Measurements from ENCODE around the gene PRXL2A. TPM values are rescaled to one million over a fixed set of nuclear protein-coding genes. Genes with fewer than 3 reads are reported as not detected.

The PRXL2A gene
- total and polyA plus RNA-seq, 10 of the 15 experiments (the other 5 are each of a cell fraction or from before 2014, with no cell fraction given), result 2.8 to 15.6 (median 11.1) TPM

DNA sequence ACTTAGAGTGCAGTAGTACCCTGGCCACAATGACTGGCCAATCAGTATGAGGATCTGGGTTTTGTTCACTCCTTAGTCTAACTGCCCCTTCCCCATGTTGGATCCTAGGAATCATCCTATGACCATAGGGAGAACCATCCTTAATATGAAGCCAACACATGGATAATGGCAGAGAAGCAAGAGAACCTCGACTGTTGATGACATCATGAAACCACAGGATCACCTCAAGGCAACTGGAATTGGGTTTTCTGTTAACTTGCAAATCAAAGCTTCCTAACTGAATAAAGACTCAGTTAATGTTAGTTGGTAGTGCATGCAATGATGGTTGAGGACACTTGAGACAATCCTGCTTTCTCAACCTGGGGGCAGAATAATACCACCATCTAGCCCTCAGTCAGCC lies 3.3 kb upstream of the PRXL2A start:
- POLR2A ChIA-PET, result no interaction called here
- ATAC-seq (no peak), DNase-seq (ENCODE audit: low read depth, low spot score) (no peak), FAIRE-seq (no peak)
- Histone ChIP-seq H3K27me3 (replicated peaks in 1 of 2; ENCODE audit: control insufficient read depth in 2 of 2, insufficient read depth in 2 of 2, low read length in 1 of 2) (peaks cover 0 to 3% of the 10 kb centered on the region in 2 experiments; a peak in 2 of 4 replicates), H3K9me3 (replicated peaks; ENCODE audit: control insufficient read depth, insufficient read depth, low read length) (no peaks in the 10 kb centered on the region), H3K4me1 (ENCODE audit: control insufficient read depth, insufficient read depth, low read length) (no peaks in the 10 kb centered on the region; the same call in 1 of the 2 replicates), H2AFZ (ENCODE audit: control insufficient read depth, low read depth, low read length) (no peak overlapping the region), H3K27ac (ENCODE audit: control insufficient read depth, insufficient read depth) (no peak overlapping the region), H3K4me3 (no peak overlapping the region), H3K36me3 (ENCODE audit: control insufficient read depth in 2 of 2, insufficient read depth in 2 of 2, low read length in 1 of 2) (no peaks in the 10 kb centered on the region), H3K9ac (ENCODE audit: control insufficient read depth, insufficient read depth, low read length) (no peak overlapping the region), H3K4me2 (ENCODE audit: control insufficient read depth, insufficient read depth) (no peak overlapping the region), H3K79me2 (ENCODE audit: control insufficient read depth, insufficient read depth, low read length) (no peaks in the 10 kb centered on the region), H4K20me1 (ENCODE audit: control insufficient read depth, insufficient read depth) (no peaks in the 10 kb centered on the region)
- TF ChIP-seq MTA3 (IDR thresholded peaks at IDR 0.05; ENCODE audit: borderline replicate concordance, low read length) (no peak), SREBF1 (IDR thresholded peaks at IDR 0.05; ENCODE audit: low read length) (no peak), SPI1 (IDR thresholded peaks at IDR 0.05; ENCODE audit: borderline replicate concordance, insufficient read depth, low read depth, low read length) (no peak), POLR2A (IDR thresholded peaks at IDR 0.05; ENCODE audit: low read depth, low read length) (no peak), PML (IDR thresholded peaks at IDR 0.05; ENCODE audit: low read length) (no peak), BACH1 (IDR thresholded peaks at IDR 0.05; ENCODE audit: borderline replicate concordance) (no peak), TCF3 (IDR thresholded peaks at IDR 0.05; ENCODE audit: borderline replicate concordance, insufficient read depth, low read depth, low read length) (no peak), TAF1 (IDR thresholded peaks at IDR 0.05; ENCODE audit: borderline replicate concordance, low read depth, low read length) (no peak), CBFB (IDR thresholded peaks at IDR 0.05; ENCODE audit: low read depth) (no peak), ZNF384 (IDR thresholded peaks at IDR 0.05; ENCODE audit: borderline replicate concordance, low read depth, low read length) (no peak), FOXK2 (IDR thresholded peaks at IDR 0.05) (no peak)
- TF ChIP-seq, protein P1, sequence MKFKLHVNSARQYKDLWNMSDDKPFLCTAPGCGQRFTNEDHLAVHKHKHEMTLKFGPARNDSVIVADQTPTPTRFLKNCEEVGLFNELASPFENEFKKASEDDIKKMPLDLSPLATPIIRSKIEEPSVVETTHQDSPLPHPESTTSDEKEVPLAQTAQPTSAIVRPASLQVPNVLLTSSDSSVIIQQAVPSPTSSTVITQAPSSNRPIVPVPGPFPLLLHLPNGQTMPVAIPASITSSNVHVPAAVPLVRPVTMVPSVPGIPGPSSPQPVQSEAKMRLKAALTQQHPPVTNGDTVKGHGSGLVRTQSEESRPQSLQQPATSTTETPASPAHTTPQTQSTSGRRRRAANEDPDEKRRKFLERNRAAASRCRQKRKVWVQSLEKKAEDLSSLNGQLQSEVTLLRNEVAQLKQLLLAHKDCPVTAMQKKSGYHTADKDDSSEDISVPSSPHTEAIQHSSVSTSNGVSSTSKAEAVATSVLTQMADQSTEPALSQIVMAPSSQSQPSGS (IDR thresholded peaks at IDR 0.05; ENCODE audit: low read length), result no peak
- TF ChIP-seq, protein P2, sequence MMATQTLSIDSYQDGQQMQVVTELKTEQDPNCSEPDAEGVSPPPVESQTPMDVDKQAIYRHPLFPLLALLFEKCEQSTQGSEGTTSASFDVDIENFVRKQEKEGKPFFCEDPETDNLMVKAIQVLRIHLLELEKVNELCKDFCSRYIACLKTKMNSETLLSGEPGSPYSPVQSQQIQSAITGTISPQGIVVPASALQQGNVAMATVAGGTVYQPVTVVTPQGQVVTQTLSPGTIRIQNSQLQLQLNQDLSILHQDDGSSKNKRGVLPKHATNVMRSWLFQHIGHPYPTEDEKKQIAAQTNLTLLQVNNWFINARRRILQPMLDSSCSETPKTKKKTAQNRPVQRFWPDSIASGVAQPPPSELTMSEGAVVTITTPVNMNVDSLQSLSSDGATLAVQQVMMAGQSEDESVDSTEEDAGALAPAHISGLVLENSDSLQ (IDR thresholded peaks at IDR 0.05), result no peak
- TF ChIP-seq, protein P3, sequence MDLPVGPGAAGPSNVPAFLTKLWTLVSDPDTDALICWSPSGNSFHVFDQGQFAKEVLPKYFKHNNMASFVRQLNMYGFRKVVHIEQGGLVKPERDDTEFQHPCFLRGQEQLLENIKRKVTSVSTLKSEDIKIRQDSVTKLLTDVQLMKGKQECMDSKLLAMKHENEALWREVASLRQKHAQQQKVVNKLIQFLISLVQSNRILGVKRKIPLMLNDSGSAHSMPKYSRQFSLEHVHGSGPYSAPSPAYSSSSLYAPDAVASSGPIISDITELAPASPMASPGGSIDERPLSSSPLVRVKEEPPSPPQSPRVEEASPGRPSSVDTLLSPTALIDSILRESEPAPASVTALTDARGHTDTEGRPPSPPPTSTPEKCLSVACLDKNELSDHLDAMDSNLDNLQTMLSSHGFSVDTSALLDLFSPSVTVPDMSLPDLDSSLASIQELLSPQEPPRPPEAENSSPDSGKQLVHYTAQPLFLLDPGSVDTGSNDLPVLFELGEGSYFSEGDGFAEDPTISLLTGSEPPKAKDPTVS (IDR thresholded peaks at IDR 0.05; ENCODE audit: low read depth, low read length), result no peak
- in situ Hi-C loops (cut with MboI) (no loop called here), intact Hi-C loops (cut with micrococcal nuclease; ENCODE audit: unreplicated experiment) (no loop called here)
- 30% methylated on average over 1 of the region's 1 CpG for WGBS (ENCODE audit: insufficient coverage, insufficient replicate concordance, low lambda C conversion rate, missing lambda C conversion rate)
- SMC1A ChIA-PET (ENCODE audit: uncharacterized antibody, unreplicated experiment), result interaction anchor here (1.3 kb wide), 1 partner anchor 40 kb away, joined by 3 read pairs; no protein-coding TSS in a partner anchor
- CTCF ChIA-PET, result interaction anchor here (0.6 to 2.3 kb wide), 4 partner anchors 16 to 868 kb away, joined by 3 to 7 read pairs (median 3); no protein-coding TSS in a partner anchor
- no TSS peak for BruUV-seq (replicated peaks)
- RAD21 ChIA-PET (ENCODE audit: unreplicated experiment), result no interaction called here

Measured in GM12878 (cell line).